ENCODE data around the gene SLC17A2. TPM values are rescaled to one million over a fixed set of nuclear protein-coding genes. Genes with fewer than 3 reads are reported as not detected.

The SLC17A2 gene
- total and polyA plus RNA-seq, 2 of the 13 experiments (the other 11 are each of a cell fraction or from before 2014, with no cell fraction given), result 11.2 to 32.4 TPM

- peak; percentile 61; the same call in 1 of the 2 replicates for TF ChIP-seq FOXO1 (CRISPR knock-in tag; IDR thresholded peaks at IDR 0.05)
- TF ChIP-seq THAP9 (CRISPR knock-in tag; IDR thresholded peaks at IDR 0.05; ENCODE audit: borderline replicate concordance), result no peak
- no peak for TF ChIP-seq KMT2A (CRISPR knock-in tag; IDR thresholded peaks at IDR 0.05)
- no peak for TF ChIP-seq KLF9 (CRISPR knock-in tag; IDR thresholded peaks at IDR 0.05; ENCODE audit: low read depth)
- TF ChIP-seq KLF11 (CRISPR knock-in tag; IDR thresholded peaks at IDR 0.05), result no peak
- TF ChIP-seq ZSCAN21 (CRISPR knock-in tag; IDR thresholded peaks at IDR 0.05; ENCODE audit: borderline replicate concordance), result no peak
- no peak for TF ChIP-seq HDAC6 (IDR thresholded peaks at IDR 0.05; ENCODE audit: low read depth, low read length)
- no peak for TF ChIP-seq NCOR1 (IDR thresholded peaks at IDR 0.05; ENCODE audit: borderline replicate concordance, low read length)
- no peak for TF ChIP-seq ZBTB44 (CRISPR knock-in tag; IDR thresholded peaks at IDR 0.05)
- TF ChIP-seq ZNF335 (CRISPR knock-in tag; IDR thresholded peaks at IDR 0.05), result no peak
- no peak for TF ChIP-seq ZNF484 (CRISPR knock-in tag; IDR thresholded peaks at IDR 0.05; ENCODE audit: borderline replicate concordance, low read depth)
- peak; percentile 79; the same call in 1 of the 2 replicates for TF ChIP-seq SOX5 (CRISPR knock-in tag; IDR thresholded peaks at IDR 0.05; ENCODE audit: borderline replicate concordance)
- no peak; the same call in 1 of the 2 replicates for TF ChIP-seq LRRFIP1 (CRISPR knock-in tag; conservative IDR thresholded peaks at IDR 0.05)
- no peak for TF ChIP-seq GPN1 (CRISPR knock-in tag; IDR thresholded peaks at IDR 0.05; ENCODE audit: borderline replicate concordance)
- no peak for TF ChIP-seq ZSCAN9 (CRISPR knock-in tag; IDR thresholded peaks at IDR 0.05; ENCODE audit: borderline replicate concordance)
- TF ChIP-seq CCAR2 (optimal IDR thresholded peaks at IDR 0.05; ENCODE audit: low read depth, low read length), result no peak
- no peak for TF ChIP-seq ATF3 (CRISPR knock-in tag; IDR thresholded peaks at IDR 0.05)
- TF ChIP-seq BRF2 (CRISPR knock-in tag; IDR thresholded peaks at IDR 0.05), result peak; percentile 68; the same call in 1 of the 2 replicates
- TF ChIP-seq HES4 (CRISPR knock-in tag; IDR thresholded peaks at IDR 0.05; ENCODE audit: borderline replicate concordance), result no peak
- TF ChIP-seq ZNF3 (CRISPR knock-in tag; IDR thresholded peaks at IDR 0.05), result peak; percentile 91
Measured at GRCh38 chr6:25930532-25931410, at the start of gene SLC17A2 (continued).
